Activated T-helper 9 cell treated with anti-CD3 and anti-CD28 coated beads, Interleukin-2, amount 50 U/mL, for 16 hours (primary cell): ENCODE results near the gene LAMA2.

Experiments
- DNase-seq: peaks from one replicate; pipeline ENCODE4 v3.0.0-alpha.2; 2020; ENCODE audit warnings: low read depth

The LAMA2 gene

GRCh38 chr6:129368970-129369369 is 486.0 kb downstream of the LAMA2 start:
- no peak for DNase-seq

GRCh38 chr6:129369737-129370136 is 486.8 kb downstream of the LAMA2 start:
- no peak for DNase-seq

- peak; percentile 12 for DNase-seq
Observed at GRCh38 chr6:129370268-129370916, 487.5 kb downstream of the LAMA2 start.

- no peak for DNase-seq
Observed at GRCh38 chr6:129381885-129382284, 498.9 kb downstream of the LAMA2 start.

- no peak for DNase-seq
Observed at GRCh38 chr6:129382916-129383315, 500.0 kb downstream of the LAMA2 start.

- no peak for DNase-seq
Observed at GRCh38 chr6:129385117-129385516, 502.2 kb downstream of the LAMA2 start.

GRCh38 chr6:129390900-129391299 is 508.0 kb downstream of the LAMA2 start:
- no peak for DNase-seq

GRCh38 chr6:129393654-129394053 is 510.7 kb downstream of the LAMA2 start:
- no peak for DNase-seq

- DNase-seq, result no peak
Observed at GRCh38 chr6:129398764-129399163, 515.8 kb downstream of the LAMA2 start.

- DNase-seq, result no peak
Observed at GRCh38 chr6:129402244-129402643, 519.3 kb downstream of the LAMA2 start.

- no peak for DNase-seq
Observed at GRCh38 chr6:129411092-129411491, 528.2 kb downstream of the LAMA2 start.

GRCh38 chr6:129416337-129416990 is 533.5 kb downstream of the LAMA2 start:
- no peak for DNase-seq

GRCh38 chr6:129417416-129418086 is 534.6 kb downstream of the LAMA2 start:
- no peak for DNase-seq

GRCh38 chr6:129419324-129419723 is 536.4 kb downstream of the LAMA2 start:
- DNase-seq, result no peak

GRCh38 chr6:129426343-129426742 is 543.4 kb downstream of the LAMA2 start:
- DNase-seq, result no peak

GRCh38 chr6:129429956-129430355 is 547.0 kb downstream of the LAMA2 start:
- no peak for DNase-seq

- DNase-seq, result no peak
Observed at GRCh38 chr6:129432738-129433137, 549.8 kb downstream of the LAMA2 start.

- no peak for DNase-seq
Observed at GRCh38 chr6:129434091-129434490, 551.2 kb downstream of the LAMA2 start.

GRCh38 chr6:129440691-129441090 is 557.8 kb downstream of the LAMA2 start:
- DNase-seq, result no peak

- DNase-seq, result no peak
Observed at GRCh38 chr6:129444683-129445082, 561.7 kb downstream of the LAMA2 start.

GRCh38 chr6:129446272-129447197 is 563.6 kb downstream of the LAMA2 start:
- no peak for DNase-seq

GRCh38 chr6:129447198-129447565 is 564.2 kb downstream of the LAMA2 start:
- no peak for DNase-seq
